Measurements from ENCODE around the gene NPBWR2.

DNA sequence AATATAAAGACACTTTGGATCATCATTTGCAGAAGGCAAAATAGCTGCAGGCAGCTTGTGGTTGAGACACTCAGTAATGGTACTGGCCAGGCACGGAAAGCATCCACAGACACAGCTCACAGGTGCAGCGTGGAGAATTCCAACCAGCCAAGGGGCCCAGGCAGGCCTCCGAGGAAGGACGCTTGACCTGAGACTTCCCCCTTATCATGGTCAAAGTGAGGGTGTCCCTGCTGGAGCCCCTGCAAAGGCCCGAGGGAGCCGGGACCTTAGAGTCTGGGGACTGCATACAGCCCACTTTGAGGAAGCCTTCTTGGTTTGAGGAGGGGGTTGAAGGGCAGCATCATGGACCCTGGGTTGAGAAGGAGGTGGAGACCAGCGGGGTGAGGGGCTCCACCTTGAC is 41.8 kb upstream of the NPBWR2 start:
- TF ChIP-seq, protein P1, sequence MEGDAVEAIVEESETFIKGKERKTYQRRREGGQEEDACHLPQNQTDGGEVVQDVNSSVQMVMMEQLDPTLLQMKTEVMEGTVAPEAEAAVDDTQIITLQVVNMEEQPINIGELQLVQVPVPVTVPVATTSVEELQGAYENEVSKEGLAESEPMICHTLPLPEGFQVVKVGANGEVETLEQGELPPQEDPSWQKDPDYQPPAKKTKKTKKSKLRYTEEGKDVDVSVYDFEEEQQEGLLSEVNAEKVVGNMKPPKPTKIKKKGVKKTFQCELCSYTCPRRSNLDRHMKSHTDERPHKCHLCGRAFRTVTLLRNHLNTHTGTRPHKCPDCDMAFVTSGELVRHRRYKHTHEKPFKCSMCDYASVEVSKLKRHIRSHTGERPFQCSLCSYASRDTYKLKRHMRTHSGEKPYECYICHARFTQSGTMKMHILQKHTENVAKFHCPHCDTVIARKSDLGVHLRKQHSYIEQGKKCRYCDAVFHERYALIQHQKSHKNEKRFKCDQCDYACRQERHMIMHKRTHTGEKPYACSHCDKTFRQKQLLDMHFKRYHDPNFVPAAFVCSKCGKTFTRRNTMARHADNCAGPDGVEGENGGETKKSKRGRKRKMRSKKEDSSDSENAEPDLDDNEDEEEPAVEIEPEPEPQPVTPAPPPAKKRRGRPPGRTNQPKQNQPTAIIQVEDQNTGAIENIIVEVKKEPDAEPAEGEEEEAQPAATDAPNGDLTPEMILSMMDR (IDR thresholded peaks at IDR 0.05; ENCODE audit: low read depth, low read length), result no peak
- no peak for TF ChIP-seq POLR2A (IDR thresholded peaks at IDR 0.05; ENCODE audit: extremely low read depth, insufficient read length)
- TF ChIP-seq, protein P2, sequence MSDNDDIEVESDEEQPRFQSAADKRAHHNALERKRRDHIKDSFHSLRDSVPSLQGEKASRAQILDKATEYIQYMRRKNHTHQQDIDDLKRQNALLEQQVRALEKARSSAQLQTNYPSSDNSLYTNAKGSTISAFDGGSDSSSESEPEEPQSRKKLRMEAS (IDR thresholded peaks at IDR 0.05; ENCODE audit: low read depth, low read length), result no peak
